Measurements from ENCODE around the gene ATP9A. TPM values are rescaled to one million over a fixed set of nuclear protein-coding genes. Genes with fewer than 3 reads are reported as not detected.

The ATP9A gene
- total and polyA plus RNA-seq, 2 of the 8 experiments (the other 6 are each of a cell fraction or from before 2014, with no cell fraction given): 5.0 to 6.4 TPM

- TF ChIP-seq USF2 (IDR thresholded peaks at IDR 0.05; ENCODE audit: low read length) (no peak), NRF1 (IDR thresholded peaks at IDR 0.05; ENCODE audit: low read depth, low read length) (no peak), KDM4A (IDR thresholded peaks at IDR 0.05; ENCODE audit: low read depth, low read length, severe bottlenecking) (no peak), TAF7 (optimal IDR thresholded peaks at IDR 0.05; ENCODE audit: borderline replicate concordance, low read depth, low read length) (no peak)
Observed at GRCh38 chr20:51600016-51600420, 168.2 kb downstream of the ATP9A start (continued).

Measured in H1 (cell line).